Activated CD8-positive, alpha-beta memory T cell treated with anti-CD3 and anti-CD28 coated beads, Interleukin-2, amount 50 U/mL, for 48 hours (primary cell): ENCODE data around the gene NFATC1.

Source experiments
- DNase-seq: peaks from one replicate; pipeline ENCODE4 v3.0.0-alpha.2; 2020

The NFATC1 gene

DNA sequence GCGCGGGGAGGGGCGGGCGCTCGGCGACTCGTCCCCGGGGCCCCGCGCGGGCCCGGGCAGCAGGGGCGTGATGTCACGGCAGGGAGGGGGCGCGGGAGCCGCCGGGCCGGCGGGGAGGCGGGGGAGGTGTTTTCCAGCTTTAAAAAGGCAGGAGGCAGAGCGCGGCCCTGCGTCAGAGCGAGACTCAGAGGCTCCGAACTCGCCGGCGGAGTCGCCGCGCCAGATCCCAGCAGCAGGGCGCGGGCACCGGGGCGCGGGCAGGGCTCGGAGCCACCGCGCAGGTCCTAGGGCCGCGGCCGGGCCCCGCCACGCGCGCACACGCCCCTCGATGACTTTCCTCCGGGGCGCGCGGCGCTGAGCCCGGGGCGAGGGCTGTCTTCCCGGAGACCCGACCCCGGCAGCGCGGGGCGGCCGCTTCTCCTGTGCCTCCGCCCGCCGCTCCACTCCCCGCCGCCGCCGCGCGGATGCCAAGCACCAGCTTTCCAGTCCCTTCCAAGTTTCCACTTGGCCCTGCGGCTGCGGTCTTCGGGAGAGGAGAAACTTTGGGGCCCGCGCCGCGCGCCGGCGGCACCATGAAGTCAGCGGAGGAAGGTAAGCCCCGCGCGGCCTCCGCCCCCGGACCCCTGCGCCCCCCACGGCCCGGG is at the start of gene NFATC1:
TSS of gene NFATC1 (plus strand) at position 170 of the 644 bp plus-strand sequence. CDS start at position 465, 295 bp downstream.
- peak; percentile 90 for DNase-seq

DNA sequence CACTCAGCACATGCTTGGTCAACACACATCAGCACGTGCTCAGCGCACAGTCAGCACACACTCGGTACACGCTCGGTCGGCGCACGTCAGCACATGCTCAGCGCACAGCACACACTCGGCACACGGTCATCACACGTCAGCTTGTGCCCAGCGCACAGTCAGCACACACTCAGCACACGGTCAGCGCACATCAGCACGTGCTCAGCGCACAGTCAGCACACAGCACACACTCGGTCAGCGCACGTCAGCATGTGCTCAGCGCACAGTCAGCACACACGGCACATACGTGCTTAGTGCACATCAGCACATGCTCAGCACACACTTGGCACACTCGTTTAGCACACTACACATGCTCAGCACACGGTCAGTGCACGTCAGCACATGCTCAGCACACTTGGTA is 49.7 kb upstream of the NFATC1 start:
- no peak for DNase-seq

DNA sequence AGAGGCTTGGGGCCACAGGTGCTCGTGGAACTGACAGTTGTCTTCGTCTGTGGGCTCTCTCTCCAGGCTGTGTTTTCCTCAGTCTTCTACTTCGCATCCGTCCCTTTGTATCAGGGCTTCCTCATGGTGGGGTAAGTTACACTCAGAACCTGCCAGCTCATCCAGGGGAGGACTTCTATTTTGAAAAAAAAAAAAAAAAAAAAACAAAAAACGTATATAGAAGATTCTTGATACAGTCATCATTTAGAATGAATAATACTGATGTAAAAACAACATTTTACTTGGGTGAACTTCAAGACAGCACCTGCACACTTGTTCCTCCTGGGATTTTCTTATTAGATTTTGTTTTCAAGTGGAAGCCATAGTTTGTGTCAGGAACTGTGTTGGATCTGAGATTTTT is 47.7 kb upstream of the NFATC1 start:
- DNase-seq, result no peak

DNA sequence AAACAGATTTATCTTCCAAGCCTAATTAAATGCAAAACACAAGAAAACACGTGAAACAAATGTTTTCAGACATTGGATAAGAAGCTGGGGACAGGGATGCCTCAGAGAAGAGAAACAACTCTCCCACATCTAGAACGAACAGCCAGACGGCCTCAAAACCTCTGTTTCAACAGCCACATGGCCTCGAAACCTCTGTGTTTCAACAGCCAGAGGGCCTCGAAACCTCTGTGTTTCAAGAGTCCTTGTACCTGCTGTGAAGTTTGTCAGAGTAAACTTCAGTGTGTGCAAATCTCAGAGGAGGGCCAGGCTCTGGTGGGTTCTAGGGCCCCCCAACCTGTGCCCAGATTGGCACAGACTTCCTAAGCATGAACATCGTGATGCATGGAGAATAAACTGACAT is 43.3 kb upstream of the NFATC1 start:
- no peak for DNase-seq

DNA sequence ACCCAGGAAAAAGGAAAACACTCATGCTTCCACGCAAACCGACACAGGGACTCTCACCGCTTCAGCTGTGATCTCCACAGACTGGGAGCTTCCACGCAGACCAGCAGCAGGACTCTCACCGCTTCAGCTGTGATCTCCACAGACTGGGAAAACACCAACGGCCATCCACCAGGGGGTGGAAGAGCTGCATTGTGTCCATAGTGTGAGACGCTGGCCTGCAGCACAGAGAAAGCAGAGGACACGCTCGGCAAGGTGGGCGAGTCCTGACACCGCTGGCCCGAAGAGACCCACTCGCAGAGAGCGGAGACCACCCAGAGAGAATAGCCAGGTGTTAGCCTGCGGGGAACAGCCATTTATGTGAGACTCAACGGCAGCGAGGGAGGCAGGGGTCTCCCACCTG is 42.5 kb upstream of the NFATC1 start:
- DNase-seq, result no peak

DNA sequence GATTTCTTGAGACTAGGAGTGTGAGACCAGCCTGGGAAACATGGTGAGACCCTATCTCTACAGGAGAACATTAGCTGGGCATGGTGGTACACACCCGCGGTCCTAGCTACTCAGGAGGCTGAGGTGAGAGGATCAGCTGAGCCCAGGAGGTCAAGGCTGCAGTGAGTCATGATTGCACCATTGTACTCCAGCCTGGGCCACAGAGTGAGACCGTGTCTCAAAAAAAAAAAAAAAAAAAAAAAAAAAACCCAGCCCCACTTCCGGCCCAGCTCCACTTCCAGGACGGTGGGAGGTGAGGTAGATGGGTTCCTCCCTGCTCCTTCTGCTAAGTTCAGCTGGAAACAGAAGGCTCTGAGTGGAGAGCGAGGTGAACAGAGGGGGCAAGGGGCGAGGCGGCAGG is 41.4 kb upstream of the NFATC1 start:
- DNase-seq, result no peak

DNA sequence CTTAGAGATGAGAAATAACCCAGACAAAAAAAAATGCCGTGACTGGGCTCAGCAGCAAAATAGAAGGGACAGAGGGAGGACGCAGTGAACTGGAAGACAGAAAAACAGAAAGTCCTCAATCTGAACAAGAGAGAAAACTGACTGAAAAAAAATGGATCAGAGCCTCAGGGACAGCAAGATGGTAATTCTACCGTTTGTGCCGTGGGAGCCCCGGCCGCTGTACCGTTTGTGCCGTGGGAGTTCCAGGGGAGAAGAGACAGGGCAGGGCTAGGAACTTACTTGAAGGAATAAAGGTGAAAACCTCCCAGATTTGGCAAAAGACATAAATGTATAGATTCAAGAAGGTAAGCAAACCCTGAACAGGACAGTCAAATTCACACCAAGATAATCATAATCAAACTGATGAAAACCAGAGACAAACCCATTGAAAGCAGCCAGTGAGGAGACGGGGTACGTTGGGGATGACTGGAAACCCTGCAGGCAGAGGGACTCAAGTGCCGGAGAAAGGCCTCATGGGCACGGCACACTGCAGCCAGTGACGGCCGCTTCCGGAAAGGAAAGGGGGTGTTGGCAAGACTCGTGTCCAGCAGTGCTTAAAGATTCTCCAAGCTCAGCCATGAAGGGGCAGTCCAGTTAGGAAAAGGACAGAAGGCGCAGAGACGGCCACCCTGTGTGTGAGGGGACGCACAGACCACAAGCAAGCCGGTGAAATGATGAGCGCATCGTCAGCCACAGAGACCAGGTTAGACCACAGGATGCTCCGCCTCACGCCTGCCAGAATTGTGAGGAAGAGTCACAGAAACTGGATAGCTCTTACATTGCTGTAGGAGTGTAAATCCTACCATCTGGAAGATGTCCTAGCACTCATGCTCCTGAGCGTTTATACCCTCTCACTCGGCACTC is 40.0 kb upstream of the NFATC1 start:
- no peak for DNase-seq

DNA sequence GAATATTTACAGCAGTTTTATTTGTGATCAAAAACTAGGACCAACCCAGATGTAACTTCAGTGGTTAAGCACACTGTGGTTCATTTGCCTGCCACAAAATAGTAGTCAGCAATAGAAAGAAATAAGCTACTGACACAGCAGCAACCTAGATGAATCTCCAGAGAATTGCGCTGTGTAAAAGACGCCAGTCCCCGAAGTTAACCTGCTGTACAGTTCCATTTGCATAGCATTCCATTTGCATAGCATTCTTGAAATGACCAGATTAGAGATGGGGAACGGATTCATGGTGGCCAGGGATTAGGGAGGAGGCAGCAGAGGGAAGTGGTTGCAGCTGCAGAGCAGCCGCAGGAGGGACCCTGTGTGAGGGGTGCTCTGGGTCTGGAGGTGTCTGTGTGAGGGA is 39.3 kb upstream of the NFATC1 start:
- no peak for DNase-seq

DNA sequence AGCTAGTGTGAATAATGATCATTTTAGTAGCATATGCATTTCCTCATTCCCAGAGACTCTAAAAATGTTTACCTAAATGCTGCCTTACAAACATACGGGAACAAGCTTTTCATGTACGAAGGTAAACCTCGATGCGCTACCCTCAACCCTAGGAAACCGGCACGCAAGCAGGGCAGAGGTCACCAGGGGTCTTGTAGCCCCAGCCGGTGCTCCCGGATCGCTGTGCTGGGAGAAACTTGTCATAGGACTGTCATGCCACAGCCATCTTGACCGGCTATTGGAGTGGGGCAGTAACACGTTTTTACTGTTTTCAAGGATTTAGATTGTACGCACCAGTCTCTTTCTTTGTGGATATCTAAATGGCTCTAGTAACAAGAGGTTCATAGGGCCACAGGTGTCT is 34.8 kb upstream of the NFATC1 start:
- DNase-seq, result no peak

DNA sequence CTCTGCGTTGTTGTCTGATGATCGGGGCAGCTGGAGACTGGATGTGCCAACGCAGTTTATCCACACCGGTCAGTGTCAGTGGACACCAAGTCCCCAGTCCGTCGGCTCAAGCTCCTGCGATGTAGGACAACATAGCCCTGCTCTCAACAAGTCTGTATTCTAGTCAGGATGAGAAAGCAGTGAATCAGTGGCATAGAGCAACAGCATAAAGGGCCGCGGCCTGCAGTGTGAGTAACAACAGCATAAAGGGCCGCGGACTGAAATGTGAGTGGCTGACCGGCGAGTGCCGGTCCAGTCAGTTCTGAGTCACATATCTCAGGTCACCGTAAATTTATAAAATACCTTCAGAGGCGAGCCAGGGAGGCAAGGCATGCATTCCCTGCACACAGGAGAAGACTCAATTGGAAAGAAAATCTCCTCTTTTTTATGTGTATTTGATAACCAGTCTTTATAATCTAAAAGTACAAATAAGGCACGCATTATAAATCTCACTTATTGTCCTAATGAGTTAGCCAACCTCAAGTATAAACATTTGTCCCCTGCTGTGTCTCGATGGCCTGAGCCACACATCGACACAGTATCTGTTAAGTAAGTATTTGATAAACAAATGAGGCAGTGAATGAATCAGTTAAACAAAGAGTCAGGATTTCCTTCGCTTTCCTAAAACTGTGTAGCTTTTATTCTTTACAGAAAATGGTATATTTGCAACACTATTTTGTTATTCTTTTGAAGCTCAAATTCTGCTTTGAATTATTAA is 33.8 kb upstream of the NFATC1 start:
- no peak for DNase-seq

DNA sequence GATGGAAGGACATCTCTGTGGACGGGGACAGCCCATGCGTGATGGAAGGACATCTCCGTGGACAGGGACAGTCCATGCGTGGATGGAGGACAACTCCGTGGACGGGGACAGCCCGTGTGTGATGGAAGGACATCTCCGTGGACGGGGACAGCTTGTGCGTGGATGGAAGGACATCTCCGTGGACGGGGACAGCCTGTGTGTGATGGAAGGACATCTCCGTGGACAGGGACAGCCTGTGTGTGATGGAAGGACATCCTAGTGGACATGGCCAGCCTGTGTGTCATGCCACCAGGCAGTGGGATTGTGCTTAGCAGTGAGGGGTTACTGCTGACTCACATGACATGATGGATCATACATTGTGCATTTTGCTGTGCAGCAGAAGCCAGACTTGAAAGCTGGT is 30.0 kb upstream of the NFATC1 start:
- peak; percentile 41 for DNase-seq

DNA sequence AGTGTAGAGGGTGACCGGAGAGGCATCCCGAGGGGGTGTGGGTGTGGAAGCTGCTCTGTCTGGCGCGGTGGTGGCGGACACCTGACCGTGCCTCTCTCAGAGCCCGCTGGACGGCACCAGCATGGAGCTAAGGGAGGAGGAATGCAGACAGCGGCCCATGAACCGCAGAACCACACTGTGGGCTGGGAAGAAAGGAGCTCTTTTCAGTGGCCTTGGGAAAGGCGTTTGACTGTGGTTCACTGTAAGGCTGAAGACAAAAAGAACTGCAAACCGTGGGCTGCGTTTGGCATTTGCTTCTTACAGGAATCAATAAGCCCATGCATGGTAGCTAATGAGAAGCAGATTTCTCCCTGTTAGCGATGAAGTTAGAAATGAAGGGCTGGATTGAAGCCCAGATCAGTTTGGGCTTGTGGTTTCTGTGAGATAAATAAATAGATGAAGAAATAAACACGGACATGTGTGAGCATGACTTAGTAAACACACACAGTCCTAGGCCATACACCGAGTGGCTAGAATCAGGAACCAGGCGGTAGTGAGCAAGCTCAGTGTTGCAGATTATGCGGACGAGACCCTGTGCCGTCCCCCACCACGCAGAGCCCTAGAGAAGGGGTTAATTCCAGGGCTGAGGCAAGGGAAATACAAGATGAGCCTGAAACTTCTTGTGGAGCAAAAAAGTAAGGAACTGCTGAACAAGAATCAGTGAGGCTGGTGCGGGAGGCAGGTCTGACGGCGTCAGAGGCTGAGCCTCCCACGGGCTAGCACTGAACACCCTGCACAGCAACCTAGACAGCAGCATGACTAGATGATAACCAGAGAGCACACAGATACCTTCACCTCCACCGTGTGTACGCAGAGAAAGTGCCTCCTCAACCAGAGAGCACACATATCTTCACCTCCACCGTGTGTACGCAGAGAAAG is 29.3 kb upstream of the NFATC1 start:
- DNase-seq, result peak; percentile 34

DNA sequence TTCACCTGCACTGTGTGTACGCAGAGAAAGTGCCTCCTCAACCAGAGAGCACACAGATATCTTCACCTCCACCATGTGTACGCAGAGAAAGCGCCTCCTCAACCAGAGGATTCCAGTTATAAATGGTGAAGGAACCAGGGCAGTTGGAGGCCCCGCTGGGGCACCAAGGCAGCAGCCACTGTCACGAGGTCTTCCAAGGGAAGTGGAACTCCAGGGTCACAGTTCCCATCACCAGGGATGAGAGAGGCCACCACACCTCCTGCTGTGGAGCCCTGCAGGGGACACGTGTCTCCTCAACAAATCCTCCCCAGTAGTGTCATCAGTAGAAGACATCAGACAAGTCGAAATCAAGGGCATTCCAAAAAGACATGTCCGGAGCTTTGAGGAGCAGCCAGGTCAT is 28.2 kb upstream of the NFATC1 start:
- peak; percentile 39 for DNase-seq

DNA sequence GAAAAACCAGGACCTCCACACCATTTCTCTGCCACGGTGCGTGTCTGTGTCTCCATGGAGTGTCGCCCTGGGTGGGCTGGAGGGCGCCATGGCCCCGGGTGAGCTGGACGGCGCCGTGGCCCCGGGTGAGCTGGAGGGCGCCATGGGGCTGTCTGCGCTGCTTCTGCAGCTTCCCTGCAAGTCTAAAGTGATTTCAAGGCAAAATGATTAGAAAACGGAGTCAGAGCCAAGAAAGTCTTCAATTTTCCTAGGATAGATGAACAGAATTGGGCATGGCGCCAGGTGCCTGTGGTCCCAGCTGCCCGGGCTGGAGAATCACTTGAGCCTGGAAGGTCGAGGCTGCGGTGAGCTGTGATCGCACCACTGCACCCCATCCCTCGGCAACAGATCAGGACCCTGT is 27.7 kb upstream of the NFATC1 start:
- no peak for DNase-seq

DNA sequence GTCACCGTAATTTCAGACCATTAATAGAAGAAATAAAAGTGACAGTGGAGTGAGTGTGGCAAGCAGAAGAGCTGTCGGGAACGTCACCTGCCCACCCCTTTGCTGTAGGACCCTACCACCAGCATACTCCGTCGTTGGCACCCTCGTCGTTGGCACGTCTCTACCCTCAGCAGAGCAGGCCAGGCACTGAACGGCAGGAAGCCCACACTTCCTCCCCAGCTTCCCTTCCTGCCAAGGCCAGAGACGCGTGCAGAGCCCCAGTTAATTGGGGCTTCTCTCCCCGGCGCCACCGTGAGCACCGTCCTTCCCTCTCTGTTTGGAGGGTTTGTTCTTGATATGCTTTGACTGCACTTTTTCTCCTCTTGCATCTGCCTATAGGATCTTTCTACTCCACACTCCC is 27.0 kb upstream of the NFATC1 start:
- DNase-seq, result no peak

DNA sequence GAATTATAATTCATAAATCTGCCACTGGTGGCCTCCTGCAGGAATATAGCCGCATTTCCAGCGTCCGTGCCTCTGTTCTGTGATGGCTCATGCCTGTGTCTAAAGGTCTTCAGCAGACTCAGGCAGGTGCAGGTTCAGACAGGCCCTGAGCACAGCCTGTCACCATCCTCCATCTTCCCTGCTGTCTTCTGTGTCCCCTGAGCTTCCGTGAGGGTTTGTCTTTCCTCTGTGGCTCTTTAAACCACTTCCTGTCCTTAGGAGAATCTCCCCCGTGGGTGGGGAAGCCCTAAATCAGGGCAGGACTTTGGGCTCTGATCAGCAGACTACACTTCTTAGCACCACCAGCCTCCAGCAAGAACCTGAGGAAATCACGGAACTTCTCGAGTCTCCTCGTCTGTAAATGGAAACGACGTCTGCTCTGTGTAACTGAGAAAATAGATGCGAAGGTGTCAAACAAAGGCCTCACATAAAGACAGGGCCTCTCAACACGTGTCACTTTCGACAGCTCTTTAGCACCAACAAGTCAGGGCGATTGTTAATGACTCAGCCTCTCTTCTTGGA is 24.1 kb upstream of the NFATC1 start:
- DNase-seq, result peak; percentile 45

DNA sequence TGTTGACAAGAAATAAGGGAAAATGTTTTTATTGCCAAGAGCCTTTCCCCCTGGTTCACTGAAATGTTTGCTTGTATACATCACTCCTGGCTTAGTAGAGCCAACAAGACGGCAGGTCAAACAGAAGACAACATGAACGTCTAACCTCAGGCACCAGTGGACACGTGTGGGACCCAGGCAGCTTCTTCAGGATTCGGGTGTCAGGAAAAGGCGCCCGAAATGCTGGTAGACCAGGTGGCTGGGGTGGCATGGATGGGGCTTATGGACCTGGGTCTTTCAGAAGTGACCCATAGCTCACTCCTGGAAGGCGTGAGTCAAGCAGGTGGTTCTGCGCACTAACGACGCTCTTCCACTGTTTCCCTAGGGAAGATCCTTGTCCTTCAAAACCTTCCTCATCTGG is 23.3 kb upstream of the NFATC1 start:
- DNase-seq, result peak; percentile 28

DNA sequence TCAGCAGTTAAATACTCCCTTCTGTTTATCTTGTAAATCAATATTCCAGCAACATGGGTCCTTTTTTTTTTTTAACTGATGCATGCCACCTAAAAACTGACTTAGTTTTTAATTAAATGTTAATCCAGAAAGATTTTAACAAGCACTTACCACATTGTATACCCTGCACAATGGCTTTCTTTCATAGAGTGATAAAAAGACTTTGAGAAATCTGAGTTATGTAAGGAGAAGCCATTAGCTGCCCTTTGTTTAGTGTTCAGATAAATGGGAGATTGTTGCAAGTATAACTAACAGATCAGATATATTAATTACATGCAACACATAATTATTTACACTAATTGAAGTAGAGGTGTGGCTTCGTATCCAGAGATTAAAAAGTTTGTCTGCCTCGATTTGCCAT is 22.7 kb upstream of the NFATC1 start:
- no peak for DNase-seq

DNA sequence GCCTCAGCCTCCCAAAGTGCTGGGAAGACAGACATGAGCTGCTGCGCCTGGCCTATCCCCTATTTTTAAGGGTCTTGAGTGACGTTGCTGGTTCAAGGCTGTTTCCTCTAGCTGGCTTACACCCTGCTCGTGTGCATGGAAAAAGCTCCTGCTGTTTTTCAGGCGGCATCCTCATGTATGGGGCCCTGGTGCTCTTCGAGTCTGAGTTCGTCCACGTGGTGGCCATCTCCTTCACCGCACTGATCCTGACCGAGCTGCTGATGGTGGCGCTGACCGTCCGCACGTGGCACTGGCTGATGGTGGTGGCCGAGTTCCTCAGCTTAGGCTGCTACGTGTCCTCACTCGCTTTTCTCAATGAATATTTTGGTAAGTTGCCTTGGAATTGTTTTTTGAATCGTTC is 22.0 kb upstream of the NFATC1 start:
- DNase-seq, result peak; percentile 29

DNA sequence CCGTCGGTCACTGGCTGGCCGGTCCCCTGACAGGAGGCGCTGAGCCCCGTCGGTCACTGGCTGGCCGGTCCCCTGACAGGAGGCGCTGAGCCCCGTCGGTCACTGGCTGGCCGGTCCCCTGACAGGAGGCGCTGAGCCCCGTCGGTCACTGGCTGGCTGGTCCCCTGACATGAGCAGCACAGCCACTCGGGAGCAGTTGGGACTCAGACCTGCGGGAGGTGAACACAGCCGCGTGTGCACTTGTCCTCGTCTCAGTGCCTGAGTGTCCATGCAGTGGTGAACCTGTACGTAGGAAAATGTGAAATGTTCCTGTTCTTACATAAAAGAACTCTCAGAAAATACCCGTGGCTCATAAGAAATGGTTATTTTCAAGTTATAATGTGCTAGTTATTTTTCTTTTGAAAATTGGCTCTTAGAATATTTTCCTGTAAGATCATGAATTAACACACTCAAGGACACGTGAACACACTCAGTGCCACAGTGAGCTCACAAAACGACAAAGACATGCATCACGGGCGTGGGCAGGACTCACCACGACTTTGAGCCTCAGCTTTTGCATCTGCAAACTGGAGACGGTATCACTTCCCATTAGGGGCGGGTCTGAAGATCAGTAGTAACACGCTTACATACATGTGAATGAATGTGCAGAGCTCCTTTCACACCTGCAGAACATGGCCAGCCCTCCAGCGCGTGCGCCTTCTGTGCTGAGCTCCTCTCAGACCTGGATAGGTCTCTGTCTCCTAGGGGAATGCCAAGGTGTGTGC is 21.1 kb upstream of the NFATC1 start:
- DNase-seq, result peak; percentile 45

DNA sequence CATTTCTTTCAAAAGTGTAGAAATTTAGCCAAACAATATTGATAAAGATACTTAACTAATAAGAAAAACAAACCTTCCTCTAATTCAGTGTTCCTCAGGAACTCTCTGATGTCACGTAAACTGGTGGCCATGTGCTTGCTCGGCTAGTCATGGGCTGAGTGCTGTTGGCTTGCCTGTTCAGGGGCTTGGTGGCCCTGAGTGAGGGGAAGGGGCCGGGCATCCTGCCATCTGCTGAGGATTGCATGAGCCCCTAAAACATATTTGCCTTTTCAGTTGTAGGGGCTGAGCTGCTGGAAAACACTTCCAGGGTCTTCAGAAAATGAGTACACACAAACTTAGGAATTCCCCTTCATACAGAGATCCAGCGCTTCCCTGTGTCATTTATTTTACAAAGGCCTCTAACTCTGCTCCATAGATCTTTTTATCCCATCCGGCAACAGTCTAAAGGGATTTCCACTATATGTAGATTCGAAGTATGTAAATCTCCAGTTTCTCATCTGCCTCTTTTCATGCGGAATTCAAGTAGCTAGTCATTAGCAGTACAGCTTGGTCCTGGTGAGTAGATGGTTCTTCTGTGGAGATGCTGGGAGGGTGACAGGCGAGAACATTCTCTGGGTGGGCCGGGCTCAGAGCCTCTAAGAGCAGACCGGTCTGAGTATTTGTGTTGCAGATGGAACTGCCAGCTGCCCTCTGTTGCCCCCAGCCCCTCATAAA is 20.1 kb upstream of the NFATC1 start:
- DNase-seq, result peak; percentile 33
